Prostate gland (tissue), 2 donors: Measurements from ENCODE around the gene PRDX4.

ENCODE experiments used
- CTCF ChIP-seq, 4 experiments: fragments of 200-600 bp in 2 of 4; fragments of 450-650 bp in 2 of 4; sonication (generic) in 2 of 4; IDR thresholded peaks; 1 replicate in 3 of 4; 2 replicates in 1 of 4; pipeline ENCODE4 v1.5.1; 2016 to 2019; ENCODE audit warnings: antibody characterized with exemption in 4 of 4, mild to moderate bottlenecking in 2 of 4, moderate library complexity in 2 of 4
- POLR2A ChIP-seq: fragments of 450-650 bp; IDR thresholded peaks from one replicate; pipeline ENCODE4 v1.6.1; 2016; ENCODE audit warnings: antibody characterized with exemption, mild to moderate bottlenecking
- POLR2AphosphoS5 ChIP-seq: sonication (generic); formaldehyde crosslinking; IDR thresholded peaks from one replicate; pipeline ENCODE4 v1.6.1; 2017; ENCODE audit warnings: antibody characterized with exemption

- TF ChIP-seq CTCF (IDR thresholded peaks at IDR 0.05): no peak
- no peak for TF ChIP-seq POLR2A
- no peak for TF ChIP-seq POLR2AphosphoS5
Observed at GRCh38 chrX:23662853-23663252, 4.4 kb upstream of the PRDX4 start.
